SH-SY5Y (cell line): Measurements from ENCODE around the gene PRTN3.

Experiments
- GATA2 ChIP-seq: IDR thresholded peaks from 2 replicates; pipeline ENCODE4 v1.6.1; 2011; ENCODE audit warnings: mild to moderate bottlenecking, low read depth, low read length
- GATA3 ChIP-seq: IDR thresholded peaks from 2 replicates; pipeline ENCODE4 v1.6.1; 2011; ENCODE audit warnings: low read depth, mild to moderate bottlenecking, low read length, moderate library complexity

Gene PRTN3

GRCh38 chr19:808423-808775 is 32.4 kb upstream of the PRTN3 start:
- no peak for TF ChIP-seq GATA2
- no peak for TF ChIP-seq GATA3

- TF ChIP-seq GATA2 (no peak), GATA3 (no peak)
Measured at GRCh38 chr19:810077-810855, 30.5 kb upstream of the PRTN3 start.

GRCh38 chr19:810883-811489 is 29.8 kb upstream of the PRTN3 start:
- TF ChIP-seq GATA3 (no peak), GATA2 (no peak)

GRCh38 chr19:811506-812048 is 29.2 kb upstream of the PRTN3 start:
- TF ChIP-seq GATA2 (no peak), GATA3 (no peak)

GRCh38 chr19:812049-812746 is 28.6 kb upstream of the PRTN3 start:
- no peak for TF ChIP-seq GATA3
- TF ChIP-seq GATA2: no peak

DNA sequence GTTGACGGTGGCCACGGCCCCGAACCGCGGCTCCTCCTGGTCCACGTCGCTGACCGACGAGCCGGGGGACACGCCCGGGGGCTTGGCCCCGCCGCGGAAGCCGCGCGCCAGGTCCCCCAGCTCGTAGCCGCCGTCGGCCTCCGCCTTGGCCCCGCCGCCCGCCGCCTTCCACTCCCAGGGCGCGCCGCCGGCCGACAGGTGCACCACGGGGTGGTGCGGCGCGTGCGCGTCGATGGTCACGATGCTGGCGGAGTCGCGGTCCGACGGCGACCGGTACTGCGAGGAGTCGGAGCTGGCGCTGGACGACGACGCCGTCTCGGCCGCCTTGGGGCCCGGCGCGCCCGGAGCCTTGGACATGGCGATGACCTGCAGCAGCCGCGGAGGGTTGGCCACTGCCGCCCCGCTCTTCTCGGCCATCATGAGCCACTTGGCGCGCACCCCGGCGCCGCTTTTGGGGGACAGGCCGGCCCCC is 28.0 kb upstream of the PRTN3 start:
- TF ChIP-seq GATA2 (no peak), GATA3 (no peak)

DNA sequence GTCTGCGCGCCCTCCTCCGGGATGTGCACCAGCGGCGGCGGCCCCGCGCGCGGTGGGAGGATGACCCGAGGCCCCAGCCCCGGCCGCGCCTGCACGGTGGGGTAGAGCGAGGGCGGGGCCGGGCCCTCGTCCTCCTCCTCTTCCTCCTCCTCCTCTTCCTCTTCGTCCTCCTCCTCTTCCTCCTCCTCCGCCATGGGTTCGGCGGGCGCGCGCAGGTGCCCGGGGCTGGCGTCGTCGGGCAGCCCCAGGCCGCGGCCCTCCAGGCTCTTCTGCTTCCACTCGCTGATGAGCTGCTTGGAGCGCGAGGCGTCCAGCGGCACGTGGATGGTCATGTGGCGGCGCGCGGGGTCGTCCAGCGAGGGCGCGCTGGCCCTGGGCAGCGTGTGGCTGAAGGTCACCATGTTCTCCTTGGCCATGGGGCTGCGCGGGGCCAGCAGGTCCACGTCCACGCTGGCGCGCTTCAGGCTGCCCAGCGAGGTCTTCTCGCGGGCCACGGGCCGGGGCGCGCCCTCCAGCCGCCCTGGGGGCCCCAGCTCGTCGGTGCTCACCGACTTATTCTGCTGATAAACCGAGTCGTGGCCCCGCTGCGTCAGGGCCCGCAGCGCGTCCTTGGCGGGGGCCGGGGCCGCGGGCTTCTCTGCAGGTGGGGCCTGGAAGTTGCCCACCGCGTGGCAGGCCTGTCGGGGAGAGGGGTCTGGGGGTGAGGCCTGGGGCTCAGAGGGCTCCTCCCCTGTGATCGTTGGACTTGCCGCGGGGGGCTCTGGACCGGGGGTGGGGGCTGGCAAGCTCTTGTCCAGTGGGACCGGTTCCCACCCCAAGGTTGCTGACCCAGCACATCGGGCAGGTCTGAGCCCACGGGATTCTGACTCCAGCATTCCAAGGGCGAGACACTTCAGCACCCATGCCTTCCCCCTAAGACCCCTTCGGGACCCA is 27.3 kb upstream of the PRTN3 start:
- no peak for TF ChIP-seq GATA3
- no peak for TF ChIP-seq GATA2

- no peak for TF ChIP-seq GATA2
- no peak for TF ChIP-seq GATA3
Measured at GRCh38 chr19:814152-815078, 26.4 kb upstream of the PRTN3 start.

DNA sequence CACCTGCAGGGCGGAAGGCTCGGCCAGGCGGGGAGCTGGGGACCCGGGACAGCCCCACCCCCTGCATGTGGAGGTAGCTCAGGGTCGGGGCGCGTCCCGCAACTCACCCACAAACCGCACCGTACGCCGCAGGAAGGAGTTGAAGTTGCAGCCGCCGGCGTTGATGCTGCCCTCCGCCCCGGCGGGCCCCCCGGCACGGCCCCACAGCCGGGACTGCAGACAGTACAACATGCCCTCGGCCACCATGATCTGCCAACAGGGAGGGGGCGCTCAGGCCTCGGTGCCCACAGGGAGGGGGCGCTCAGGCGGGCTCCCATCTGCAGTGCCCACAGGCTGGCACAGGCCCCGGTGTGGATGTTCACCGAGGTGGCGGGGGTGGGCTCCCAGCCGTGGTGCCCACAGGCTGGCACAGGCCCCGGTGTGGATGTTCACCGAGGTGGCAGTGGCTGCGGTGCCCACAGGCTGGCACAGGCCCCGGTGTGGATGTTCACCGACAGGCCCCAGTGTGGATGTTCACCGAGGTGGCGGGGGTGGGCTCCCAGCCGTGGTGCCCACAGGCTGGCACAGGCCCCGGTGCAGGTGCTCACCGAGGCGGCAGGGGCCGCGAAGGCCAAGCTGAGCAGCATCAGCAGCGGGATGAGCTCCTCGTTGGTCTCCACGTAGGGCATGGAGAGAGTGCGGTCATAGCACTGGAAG is 25.6 kb upstream of the PRTN3 start:
- TF ChIP-seq GATA3: no peak
- TF ChIP-seq GATA2: no peak

DNA sequence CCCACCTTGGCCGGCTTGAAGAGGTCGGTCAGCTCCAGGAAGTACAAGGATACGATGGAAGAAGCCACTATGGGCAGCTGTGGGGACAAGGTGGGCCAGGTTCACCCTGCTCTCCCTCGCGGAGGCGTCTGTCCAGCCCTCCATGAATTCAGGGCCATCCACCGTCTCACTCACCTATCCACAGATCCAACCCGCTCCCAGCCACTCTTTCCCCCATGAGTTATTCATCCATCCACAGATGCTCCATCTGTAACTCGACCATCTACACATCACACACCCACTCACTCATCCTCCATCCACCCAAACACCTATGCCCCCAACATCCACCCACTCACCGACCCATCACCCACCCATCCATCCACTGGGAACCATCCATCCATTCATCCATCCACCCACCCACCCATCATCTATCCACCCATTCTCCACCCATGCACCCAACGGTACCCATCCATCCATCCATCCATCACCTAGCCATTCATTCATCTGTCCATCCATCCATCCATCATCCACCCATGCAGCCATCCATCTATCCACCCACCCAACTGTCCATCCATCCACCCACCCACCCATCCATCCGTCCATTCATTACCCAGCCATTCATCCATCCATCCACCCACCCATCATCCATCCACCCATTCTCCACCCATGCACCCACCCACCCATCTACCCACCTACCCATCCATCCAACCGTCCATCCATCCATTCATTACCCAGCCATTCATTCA is 24.9 kb upstream of the PRTN3 start:
- no peak for TF ChIP-seq GATA2
- TF ChIP-seq GATA3: no peak

DNA sequence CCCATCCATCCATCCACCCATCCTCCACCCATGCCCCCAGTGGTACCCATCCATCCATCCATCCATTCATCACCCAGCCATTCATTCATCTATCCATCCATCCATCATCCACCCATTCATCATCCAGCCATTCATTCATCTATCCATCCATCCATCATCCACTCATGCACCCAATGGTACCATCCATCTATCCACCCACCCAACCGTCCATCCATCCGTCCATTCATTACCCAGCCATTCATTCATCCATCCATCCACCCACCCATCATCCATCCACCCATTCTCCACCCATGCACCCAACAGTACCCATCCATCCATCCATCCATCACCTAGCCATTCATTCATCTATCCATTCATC is 24.3 kb upstream of the PRTN3 start:
- no peak for TF ChIP-seq GATA2
- TF ChIP-seq GATA3: no peak

DNA sequence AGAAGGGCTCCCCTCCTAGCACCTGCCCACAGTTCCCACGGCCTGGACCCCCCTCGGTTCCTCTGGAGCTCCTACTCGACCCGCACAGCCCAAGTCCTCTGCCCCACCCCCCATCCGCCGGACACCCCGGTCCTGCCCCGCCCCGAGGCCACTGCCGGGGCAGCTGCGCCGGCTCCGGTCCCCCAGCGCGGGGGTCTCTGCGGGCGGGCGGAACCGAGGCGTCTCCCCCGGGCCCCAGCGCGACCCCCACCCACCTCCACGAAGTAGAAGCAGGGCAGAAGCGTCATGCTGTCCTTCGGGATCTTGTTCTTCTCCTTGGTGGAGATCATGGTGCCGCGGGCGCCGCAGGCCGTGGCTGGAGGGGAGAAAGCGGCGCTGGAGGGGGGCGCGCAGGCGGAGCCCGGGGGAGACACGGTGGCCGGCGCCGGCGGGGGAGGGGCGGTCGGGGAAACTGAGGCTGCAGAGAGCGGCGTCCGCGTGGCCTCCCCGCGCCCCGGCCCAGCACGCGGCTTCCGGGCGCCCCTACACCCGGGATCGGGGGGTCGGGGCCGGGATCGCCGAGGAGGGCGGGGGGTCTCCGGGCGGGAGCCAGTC is 19.5 kb upstream of the PRTN3 start:
- no peak for TF ChIP-seq GATA2
- no peak for TF ChIP-seq GATA3
